Dedifferentiated amniotic fluid mesenchymal stem cell (primary cell): ENCODE data around the gene CEP112.
A peak's percentile ranks its signal among the peaks of the same experiment; 100 is the strongest.
"Not testable (repeated sequence)": the region's sequence is repeated elsewhere in the genome, so short reads cannot be mapped to it uniquely, and the experiment has no call there.

Source experiments
- DNase-seq: peaks from one replicate; pipeline ENCODE4 v3.0.0-alpha.2; 2016; ENCODE audit errors: extremely low spot score

The CEP112 gene

DNA sequence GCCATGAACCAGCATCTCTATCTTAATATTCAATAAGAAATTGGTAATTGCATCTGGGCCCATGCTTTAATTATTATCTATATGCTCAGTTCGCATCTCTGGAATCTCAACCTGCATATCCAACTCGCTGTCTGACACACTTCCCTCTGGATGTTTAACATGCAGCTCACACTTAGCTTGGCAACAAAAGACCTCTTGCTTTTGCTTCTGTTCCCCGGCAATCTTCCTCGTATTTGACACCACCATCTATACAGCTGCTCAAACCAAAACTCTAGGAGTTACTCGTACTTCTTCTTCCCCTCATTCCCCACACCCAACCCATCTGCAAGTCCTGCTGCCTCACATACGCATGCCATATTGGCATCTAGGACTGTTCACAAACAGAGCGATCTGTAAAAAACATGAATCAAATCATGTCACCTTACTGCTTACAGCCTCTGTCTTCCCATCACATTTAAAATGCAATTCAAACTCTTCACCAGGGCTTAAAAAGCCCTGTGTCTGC, 300.6 kb downstream of the CEP112 start:
- DNase-seq: no peak

GRCh38 chr17:65888649-65889048, 303.3 kb downstream of the CEP112 start:
- peak; percentile 18 for DNase-seq

GRCh38 chr17:65886315-65887245, 305.4 kb downstream of the CEP112 start:
- no peak for DNase-seq

- no peak for DNase-seq
Measured at GRCh38 chr17:65885541-65886312, 306.2 kb downstream of the CEP112 start.

DNA sequence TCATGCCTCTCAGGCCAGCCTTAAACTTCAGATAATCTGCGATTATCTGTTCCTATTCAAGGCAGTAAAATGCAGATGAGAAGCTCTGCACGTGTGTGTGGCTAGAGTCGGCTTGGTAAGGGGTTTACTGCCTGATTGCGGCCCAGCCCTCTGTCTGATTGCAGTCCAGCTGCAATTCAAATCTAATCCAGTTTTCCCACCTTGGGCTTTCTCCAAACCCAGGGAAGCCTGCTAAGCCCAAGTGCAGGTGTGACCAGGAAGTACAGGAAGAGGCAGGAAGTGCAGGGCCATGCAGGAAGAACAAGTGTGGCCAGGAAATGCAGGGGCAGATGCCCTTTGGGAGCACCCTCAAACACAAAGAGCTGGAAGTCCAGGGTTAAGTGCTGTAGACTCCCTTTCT, 314.9 kb downstream of the CEP112 start:
- no peak for DNase-seq

- DNase-seq: no peak
Measured at GRCh38 chr17:65868881-65869280, 323.1 kb downstream of the CEP112 start.

DNA sequence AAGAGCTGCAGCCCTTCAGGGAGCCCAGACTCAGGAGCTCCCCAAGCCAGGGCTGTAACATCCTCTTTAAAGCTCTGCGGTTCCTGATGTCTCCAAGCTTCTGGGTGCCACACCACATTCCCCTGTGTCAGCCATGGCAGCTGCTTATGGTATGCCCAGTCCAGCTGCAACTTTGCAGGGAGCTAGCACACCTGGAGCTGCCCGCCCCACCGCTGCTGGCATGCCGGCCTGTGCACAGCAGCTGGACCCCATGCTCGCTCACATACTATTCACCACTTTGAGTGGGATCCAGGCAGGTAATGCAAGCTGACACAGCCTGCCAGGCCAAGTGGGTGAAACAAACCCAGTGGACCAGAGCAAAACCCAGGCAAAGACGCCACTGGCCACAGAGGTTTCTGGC, 324.9 kb downstream of the CEP112 start:
- DNase-seq: no peak

DNA sequence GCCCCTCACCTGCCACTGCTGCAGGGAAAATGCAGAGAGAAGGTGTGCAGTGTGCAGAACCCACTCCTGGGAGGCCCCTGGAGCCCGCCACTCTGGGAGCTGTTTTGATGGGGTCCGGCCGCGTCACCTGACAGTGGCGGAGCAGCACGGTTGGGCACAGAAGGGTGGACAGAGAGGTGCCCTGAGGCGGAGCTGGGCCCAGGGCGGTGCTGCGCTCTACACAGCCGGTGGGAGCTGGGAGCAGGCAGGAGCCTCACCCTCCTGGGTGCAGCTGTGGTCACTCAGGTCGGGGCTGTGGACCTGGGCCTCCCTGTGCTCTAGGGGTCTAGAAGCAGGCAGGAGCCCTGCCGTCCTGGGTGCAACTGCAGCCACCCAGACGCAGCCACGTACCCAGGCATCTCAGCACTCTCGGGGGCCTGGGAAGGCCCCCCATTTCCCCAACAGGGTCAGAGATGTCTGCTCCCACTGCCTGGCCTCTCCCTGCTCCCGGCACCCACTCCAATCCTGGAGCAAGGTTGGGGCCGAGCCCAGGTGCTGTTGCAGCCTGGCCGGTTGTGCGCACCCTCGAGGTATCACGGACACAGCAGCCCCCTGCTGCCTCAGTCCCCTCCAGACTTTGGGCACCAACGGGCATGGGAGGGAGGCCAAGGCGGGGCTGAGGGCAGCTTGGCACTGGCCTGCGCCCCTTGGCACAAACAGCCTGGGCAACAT, 326.1 kb downstream of the CEP112 start:
- DNase-seq: no peak

GRCh38 chr17:65864394-65864793, 327.5 kb downstream of the CEP112 start:
- no peak for DNase-seq

DNA sequence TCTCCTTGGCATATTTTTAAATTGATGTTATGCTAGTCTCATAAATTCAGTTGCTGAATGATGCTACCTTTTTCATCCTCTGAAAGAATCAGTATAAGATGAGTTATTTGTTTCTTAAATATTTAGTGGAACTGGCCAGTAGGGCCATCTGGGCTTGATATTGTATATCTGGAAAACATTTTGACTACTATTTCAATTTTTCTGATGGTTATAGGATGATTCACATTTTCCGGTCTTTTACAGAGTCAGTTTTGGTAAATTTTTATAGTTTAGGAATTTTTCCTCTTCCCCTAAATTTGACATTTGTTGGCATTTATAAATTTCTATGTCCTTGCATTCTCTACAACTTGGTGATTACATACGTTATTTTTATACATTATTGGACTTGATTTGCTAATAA, 334.2 kb downstream of the CEP112 start:
- no peak for DNase-seq

DNA sequence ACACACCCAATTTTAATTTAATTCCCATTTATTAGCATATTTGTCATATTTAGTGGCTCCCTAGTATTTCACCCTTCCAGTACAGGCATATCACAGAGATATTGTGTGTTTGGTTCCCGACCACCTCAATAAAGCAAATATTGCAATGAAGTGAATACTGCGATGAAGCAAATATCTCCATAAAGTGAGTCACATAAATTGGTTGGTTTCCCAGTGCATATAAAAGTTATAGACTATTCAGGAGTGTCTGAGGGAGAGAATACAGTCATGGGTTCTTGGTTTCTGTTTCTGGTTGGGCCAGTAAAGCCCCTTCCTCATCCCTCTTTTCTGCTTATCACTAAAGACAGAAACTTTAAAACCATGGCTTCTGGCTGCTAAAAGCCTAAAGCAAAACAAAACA, 335.1 kb downstream of the CEP112 start:
- no peak for DNase-seq

- no peak for DNase-seq
Measured at GRCh38 chr17:65855675-65856074, 336.3 kb downstream of the CEP112 start.

DNA sequence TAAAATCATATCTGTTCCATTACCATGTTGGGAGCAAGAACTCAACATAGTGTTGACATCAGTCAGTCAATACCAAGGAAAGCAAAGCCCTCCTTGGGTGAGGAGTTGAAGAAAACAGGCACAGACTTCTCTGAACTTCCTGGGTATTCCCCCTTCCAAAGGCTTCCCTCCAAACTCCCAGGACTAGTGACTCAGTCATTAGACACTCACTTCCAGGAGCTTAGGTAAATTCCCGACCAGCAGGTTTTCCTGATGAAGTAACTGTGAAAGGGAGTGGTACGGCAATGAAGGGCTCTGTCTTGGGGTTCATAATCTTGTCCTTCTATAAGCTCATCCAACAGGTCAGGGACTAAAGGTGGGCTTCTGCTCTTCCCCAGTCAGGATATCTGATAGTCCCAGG, 336.7 kb downstream of the CEP112 start:
- no peak for DNase-seq

DNA sequence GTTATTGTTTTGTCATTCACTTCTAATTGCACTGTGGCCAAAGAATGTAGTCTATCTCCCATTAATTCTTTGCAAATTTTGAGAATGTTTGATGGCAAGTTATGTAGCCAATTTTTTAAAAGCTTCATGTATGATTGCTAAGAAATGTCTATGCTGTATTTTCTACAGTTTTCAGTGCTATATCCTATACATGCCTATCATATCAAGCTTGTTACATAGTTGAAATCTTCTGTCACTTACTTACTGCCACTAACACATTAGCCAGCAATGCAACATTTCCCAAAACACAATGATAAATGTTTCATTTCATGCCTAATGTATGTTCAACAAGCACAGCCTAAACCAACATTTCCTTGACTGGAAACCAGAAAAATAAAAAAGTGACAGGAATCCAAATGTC, 338.1 kb downstream of the CEP112 start:
- no peak for DNase-seq

- DNase-seq: no peak
Measured at GRCh38 chr17:65852911-65853310, 339.0 kb downstream of the CEP112 start.

DNA sequence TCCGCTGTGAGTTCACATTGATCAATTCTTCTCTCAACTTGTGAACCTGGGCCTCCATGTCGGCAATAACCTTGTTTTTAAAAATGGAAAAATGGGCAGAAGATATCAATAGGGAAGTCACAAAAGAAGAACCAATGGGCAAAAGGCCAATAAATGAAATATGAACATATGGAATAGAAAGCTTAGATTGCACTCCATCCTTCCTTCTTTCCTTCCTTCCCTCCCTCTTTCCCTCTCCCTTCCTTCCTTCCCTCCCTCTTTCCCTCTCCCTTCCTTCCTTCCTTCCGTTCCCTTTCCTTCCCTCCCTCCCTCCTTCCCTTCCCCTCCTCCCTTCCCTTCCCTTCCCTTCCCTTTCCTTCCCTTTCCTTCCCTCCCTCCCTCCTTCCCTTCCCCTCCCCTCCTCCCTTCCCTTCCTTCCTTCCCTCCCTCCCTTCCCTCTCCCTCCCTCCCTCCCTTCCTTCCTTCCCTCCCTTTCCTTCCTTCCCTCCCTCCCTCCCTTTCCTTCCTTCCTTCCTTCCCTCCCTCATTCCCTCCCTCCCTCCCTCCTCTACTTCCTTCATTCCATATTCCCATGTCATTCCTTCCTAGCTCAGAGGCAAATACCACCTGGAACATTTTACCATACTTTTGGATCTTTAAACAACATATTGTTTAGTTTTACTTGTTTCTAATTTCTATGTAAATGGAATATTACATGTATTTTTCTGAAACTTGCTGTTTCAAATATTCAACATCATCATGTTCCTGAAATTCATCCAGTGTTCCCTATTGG, 339.8 kb downstream of the CEP112 start:
- DNase-seq: no peak

- DNase-seq: no peak
Measured at GRCh38 chr17:65850486-65850885, 341.4 kb downstream of the CEP112 start.

GRCh38 chr17:65848751-65849150, 343.2 kb downstream of the CEP112 start:
- no peak for DNase-seq

DNA sequence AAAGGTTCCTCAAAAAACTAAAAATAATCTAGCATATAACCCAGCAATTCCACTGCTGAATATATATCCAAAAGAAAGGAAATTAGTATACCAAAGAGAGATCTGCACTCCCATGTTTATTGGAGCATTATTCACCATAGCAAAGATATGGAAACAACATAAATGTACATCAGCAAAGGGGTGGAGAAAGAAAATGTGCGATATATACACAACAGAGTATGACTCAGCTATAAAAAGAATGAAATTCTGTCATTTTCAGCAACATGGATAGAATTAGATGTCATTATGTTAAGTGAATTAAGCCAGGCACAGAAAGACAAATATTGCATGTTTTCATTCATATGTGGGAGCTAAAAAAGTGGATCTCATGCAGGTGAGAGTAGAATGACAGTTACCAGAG, 350.8 kb downstream of the CEP112 start:
- DNase-seq: no peak

DNA sequence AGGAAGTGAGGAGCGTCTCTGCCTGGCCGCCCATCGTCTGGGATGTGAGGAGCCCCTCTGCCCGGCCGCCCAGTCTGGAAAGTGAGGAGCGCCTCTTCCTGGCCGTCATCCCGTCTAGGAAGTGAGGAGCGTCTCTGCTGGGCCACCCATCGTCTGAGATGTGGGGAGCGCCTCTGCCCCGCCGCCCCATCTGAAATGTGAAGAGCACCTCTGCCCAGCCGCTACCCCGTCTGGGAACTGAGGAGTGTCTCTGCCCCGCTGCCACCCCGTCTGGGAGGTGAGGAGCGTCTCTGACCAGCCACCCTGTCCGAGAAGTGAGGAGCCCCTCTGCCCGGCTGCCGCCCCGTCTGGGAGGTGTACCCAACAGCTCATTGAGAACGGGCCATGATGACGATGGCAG, 354.7 kb downstream of the CEP112 start:
- DNase-seq: not testable (repeated sequence)

DNA sequence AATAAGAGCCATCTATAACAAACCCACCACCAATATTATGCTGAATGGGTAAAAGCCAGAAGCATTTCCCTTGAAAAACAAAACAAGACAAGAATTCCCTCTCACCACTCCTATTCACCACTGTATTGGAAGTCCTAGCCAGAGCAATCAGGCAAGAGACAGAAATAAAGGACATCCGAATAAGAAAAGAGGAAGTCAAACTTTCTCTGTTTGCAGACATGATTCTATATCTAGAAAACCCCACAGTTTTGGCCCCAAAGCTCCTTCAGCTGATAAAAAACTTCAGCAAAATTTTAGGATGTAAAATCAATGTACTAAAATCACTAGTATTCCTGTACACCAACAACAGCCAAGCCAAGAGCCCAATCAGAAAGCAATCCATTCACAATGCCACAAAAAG, 358.7 kb downstream of the CEP112 start:
- DNase-seq: no peak
